Brain microvascular endothelial cell (primary cell): ENCODE data around the gene VCPKMT.

Experiments
- DNase-seq: peaks from one replicate; pipeline ENCODE4 v3.0.0-alpha.2; 2020
- H3K27ac ChIP-seq: fragments of 250-450 bp; sonication (Bioruptor Pico); 2 replicates; pipeline ENCODE4 v1.5.1; 2020; ENCODE audit warnings: mild to moderate bottlenecking, moderate library complexity
- H3K27me3 ChIP-seq: fragments of 250-450 bp; sonication (Bioruptor Pico); replicated peaks from 2 replicates; pipeline ENCODE4 v1.5.1; 2020; ENCODE audit warnings: mild to moderate bottlenecking
- H3K36me3 ChIP-seq: fragments of 250-450 bp; sonication (Bioruptor Pico); replicated peaks from 2 replicates; pipeline ENCODE4 v1.5.1; 2020; ENCODE audit warnings: mild to moderate bottlenecking
- H3K4me3 ChIP-seq: 2 replicates; pipeline ENCODE4 v1.5.1; 2011; ENCODE audit warnings: low read depth, mild to moderate bottlenecking, control low read depth, low read length, moderate library complexity
- in situ Hi-C: cut with HindIII; loops from 2 replicates; pipeline ENCODE4 v1.10.0; 2017; ENCODE audit warnings: low sequenced_read_pairs, low pct_ligation_motif_present
- TF ChIP-seq, protein P1 (sequence below): IDR thresholded peaks from 2 replicates; pipeline ENCODE4 v1.5.1; 2011; ENCODE audit warnings: low read depth, mild to moderate bottlenecking, moderate library complexity, low read length, control low read depth, inconsistent platforms; ENCODE audit errors: missing control alignments

Gene VCPKMT

DNA sequence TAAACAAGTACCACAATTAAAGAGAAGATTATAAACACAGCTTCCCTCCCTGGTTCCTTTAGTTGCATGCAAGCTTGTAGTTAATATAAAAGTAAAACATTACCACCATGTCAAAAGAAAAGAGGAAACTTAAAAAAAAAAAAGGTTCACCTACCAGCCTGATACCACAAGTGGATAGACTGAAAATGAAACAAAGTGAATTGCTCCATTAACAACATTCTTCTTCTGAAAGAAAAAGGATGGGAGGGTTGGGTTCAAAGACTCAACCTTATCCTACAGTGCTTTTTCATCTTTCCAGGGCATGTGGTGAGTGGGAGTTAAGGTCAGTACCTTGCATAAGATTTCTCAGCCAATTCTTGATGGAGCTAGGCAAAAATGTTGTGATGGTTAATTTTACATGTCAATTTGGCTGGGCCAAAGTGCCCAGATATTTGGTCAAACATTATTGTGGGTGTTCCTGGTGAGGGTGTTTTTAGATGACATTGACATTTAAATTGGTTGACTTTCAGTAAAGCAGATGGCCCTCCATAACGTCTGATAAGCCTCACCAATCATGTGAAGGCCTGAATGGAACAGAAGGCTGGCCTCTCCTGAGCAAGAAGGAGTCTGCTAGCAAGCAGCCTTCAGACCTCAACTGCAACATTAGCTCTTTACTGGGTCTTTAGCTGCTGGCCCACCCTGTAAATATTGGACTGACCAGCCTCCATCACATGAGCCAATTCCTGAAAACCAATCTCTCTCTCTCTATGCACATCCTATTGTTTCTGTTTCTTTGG is 28.8 kb downstream of the VCPKMT start:
- no peak overlapping the region for H3K4me3 ChIP-seq
- H3K27me3 ChIP-seq = no peaks in the 10 kb centered on the region
- no peaks in the 10 kb centered on the region for H3K36me3 ChIP-seq
- no peak overlapping the region for H3K27ac ChIP-seq
- in situ Hi-C loops = no loop called here
- TF ChIP-seq, protein P1, sequence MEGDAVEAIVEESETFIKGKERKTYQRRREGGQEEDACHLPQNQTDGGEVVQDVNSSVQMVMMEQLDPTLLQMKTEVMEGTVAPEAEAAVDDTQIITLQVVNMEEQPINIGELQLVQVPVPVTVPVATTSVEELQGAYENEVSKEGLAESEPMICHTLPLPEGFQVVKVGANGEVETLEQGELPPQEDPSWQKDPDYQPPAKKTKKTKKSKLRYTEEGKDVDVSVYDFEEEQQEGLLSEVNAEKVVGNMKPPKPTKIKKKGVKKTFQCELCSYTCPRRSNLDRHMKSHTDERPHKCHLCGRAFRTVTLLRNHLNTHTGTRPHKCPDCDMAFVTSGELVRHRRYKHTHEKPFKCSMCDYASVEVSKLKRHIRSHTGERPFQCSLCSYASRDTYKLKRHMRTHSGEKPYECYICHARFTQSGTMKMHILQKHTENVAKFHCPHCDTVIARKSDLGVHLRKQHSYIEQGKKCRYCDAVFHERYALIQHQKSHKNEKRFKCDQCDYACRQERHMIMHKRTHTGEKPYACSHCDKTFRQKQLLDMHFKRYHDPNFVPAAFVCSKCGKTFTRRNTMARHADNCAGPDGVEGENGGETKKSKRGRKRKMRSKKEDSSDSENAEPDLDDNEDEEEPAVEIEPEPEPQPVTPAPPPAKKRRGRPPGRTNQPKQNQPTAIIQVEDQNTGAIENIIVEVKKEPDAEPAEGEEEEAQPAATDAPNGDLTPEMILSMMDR = no peak
- no peak for DNase-seq

DNA sequence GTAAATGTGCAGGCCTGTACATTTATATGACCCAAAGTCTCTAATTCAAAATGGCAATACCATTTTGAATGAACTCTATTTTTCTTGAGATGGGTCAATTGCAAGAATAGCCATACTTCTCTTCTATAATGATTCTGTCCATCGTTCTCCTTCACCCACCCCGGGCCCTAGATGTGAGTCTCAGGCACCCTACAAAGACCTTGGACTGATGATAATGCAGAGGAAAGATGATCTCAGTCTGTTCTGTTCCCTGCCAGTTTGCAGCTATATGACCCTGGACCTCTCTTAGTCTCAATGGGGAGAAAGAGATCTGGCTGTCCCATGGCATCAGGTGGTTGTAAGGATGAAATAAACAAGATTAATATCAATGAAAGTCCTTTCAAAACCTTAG is 30.1 kb downstream of the VCPKMT start:
- in situ Hi-C loops = no loop called here
- DNase-seq = no peak
- no peaks in the 10 kb centered on the region for H3K27me3 ChIP-seq
- TF ChIP-seq, protein P1 = no peak
- no peak overlapping the region for H3K27ac ChIP-seq
- no peaks in the 10 kb centered on the region for H3K36me3 ChIP-seq
- no peak overlapping the region for H3K4me3 ChIP-seq

DNA sequence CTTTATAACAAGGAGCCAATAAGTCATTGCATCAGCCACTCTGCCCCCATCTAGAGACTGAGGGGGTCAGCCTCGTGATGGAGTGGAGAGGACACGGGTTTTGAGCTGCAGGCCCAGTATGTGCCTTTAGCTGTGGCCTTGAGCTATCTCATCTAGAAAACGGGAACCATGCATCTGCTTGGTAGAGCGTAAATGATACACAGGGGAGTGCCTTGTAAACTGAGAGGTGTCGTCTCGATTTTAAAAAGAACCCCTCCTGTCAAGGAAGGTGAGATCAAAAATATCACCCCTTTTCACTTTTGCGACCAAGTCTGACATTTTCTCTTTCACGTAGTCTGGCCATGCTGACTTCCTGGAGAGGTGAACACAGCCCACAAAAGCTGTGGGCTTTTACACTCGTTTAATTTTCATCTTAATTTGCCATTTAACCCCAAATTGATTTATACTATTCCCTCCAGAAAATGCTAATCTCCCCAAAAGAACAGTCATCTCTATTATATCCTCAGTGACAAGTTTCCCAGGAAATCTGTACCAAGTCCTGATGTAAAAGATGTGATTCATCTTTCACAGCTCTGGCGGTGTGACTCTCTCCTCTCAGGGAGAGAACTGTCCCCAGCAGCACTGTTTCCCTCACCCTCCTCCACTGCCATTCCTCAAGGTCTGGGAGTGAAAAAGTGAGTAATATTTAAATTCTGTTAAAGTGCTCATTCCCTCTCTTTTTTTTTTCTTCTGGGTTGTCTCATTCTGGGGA is 30.6 kb downstream of the VCPKMT start:
- in situ Hi-C loops = no loop called here
- no peaks in the 10 kb centered on the region for H3K36me3 ChIP-seq
- H3K27ac ChIP-seq = peak overlapping the region; percentile 57
- H3K4me3 ChIP-seq = no peak overlapping the region
- H3K27me3 ChIP-seq = no peaks in the 10 kb centered on the region
- peak; percentile 71 for DNase-seq
- TF ChIP-seq, protein P1 = no peak

DNA sequence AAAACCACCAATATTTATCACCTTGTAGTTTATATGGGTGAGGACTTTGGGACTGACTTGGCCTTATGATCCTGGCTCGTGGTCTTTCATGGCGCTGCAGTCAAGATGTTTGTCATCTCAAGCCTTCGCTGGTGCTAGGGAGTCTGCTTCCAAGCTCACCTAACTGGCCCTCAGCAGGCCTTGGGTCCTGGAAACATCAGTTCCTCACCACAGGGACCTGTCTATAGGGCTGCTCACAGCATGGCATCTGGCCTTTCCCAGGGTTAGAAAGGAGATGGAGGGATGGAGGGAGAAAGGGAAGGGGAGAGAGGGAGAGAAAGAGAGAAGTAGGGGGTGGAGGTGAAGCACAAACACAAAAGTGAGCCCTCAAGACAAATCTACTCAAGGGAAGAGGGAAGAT is 31.7 kb downstream of the VCPKMT start:
- in situ Hi-C loops = no loop called here
- TF ChIP-seq, protein P1 = no peak
- no peaks in the 10 kb centered on the region for H3K27me3 ChIP-seq
- no peak overlapping the region for H3K4me3 ChIP-seq
- DNase-seq = no peak
- H3K36me3 ChIP-seq = no peaks in the 10 kb centered on the region
- H3K27ac ChIP-seq = no peak overlapping the region

DNA sequence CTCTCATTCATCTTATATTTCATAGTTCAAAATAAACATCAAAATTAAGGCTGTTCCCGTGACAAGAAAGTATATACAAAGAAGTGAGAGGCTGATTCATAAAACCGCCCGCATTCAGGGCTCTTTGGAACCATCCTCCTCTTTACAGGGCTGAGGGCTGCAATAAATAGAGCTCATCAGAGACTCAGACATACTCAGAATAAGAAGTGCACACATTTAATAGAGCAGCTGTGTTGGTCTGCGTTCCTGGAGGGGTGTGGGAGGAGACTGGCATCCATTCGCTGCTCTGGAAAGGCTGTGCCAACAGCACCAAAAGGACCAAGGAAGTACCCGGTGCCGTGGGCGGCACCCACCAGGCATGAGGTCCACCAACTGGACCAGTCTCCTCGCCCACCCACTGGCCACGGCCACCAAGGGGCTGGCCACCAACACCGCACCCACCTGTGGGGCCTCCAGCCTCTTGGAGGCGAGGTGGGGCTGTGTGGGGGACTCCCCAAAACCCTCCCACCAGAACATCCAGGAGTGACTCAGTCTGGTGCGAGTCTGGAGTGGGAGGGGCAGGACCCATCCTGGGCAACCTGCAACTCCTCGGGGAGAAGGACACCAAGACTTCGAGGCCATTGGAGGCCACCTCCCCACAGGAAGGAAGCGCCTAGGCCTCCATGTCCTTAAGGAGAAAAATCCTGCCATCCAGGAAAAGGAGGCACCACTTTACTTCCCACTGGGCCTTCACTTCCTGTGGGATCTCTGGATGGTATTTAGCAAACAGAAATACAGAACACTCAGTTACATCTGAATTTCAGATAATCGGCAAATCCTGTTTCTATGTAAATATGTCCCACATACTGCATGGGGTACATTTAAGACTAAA is 32.7 kb downstream of the VCPKMT start:
- no peak for DNase-seq
- TF ChIP-seq, protein P1 = no peak
- in situ Hi-C loops = no loop called here
- no peak overlapping the region for H3K27ac ChIP-seq
- H3K36me3 ChIP-seq = no peaks in the 10 kb centered on the region
- no peak overlapping the region for H3K4me3 ChIP-seq
- no peaks in the 10 kb centered on the region for H3K27me3 ChIP-seq
